ENCODE measurements around the gene STARD8.

STARD8 gene

GRCh38 chrX:68711845-68712244 is 64.4 kb downstream of the STARD8 start:
- TF ChIP-seq GATA3 (IDR thresholded peaks at IDR 0.05; ENCODE audit: low read depth, low read length), result no peak
- no peak for TF ChIP-seq GATA2 (IDR thresholded peaks at IDR 0.05; ENCODE audit: low read depth, low read length)

GRCh38 chrX:68714856-68715255 is 67.4 kb downstream of the STARD8 start:
- TF ChIP-seq GATA3 (IDR thresholded peaks at IDR 0.05; ENCODE audit: low read depth, low read length) (no peak), GATA2 (IDR thresholded peaks at IDR 0.05; ENCODE audit: low read depth, low read length) (no peak)

GRCh38 chrX:68717196-68717595 is 69.7 kb downstream of the STARD8 start:
- no peak for TF ChIP-seq GATA2 (IDR thresholded peaks at IDR 0.05; ENCODE audit: low read depth, low read length)
- TF ChIP-seq GATA3 (IDR thresholded peaks at IDR 0.05; ENCODE audit: low read depth, low read length), result no peak

- no peak for TF ChIP-seq GATA2 (IDR thresholded peaks at IDR 0.05; ENCODE audit: low read depth, low read length)
- TF ChIP-seq GATA3 (IDR thresholded peaks at IDR 0.05; ENCODE audit: low read depth, low read length), result no peak
Measured at GRCh38 chrX:68717663-68718442, 70.4 kb downstream of the STARD8 start.

- TF ChIP-seq GATA3 (IDR thresholded peaks at IDR 0.05; ENCODE audit: low read depth, low read length), result no peak
- TF ChIP-seq GATA2 (IDR thresholded peaks at IDR 0.05; ENCODE audit: low read depth, low read length), result no peak
Measured at GRCh38 chrX:68718443-68718820, 71.0 kb downstream of the STARD8 start.

- TF ChIP-seq GATA2 (IDR thresholded peaks at IDR 0.05; ENCODE audit: low read depth, low read length) (no peak), GATA3 (IDR thresholded peaks at IDR 0.05; ENCODE audit: low read depth, low read length) (no peak)
Measured at GRCh38 chrX:68719181-68719903, 71.9 kb downstream of the STARD8 start.

- no peak for TF ChIP-seq GATA3 (IDR thresholded peaks at IDR 0.05; ENCODE audit: low read depth, low read length)
- TF ChIP-seq GATA2 (IDR thresholded peaks at IDR 0.05; ENCODE audit: low read depth, low read length), result no peak
Measured at GRCh38 chrX:68719904-68720614, 72.6 kb downstream of the STARD8 start.

GRCh38 chrX:68720851-68721250 is 73.4 kb downstream of the STARD8 start:
- TF ChIP-seq GATA2 (IDR thresholded peaks at IDR 0.05; ENCODE audit: low read depth, low read length) (no peak), GATA3 (IDR thresholded peaks at IDR 0.05; ENCODE audit: low read depth, low read length) (no peak)

- TF ChIP-seq GATA2 (IDR thresholded peaks at IDR 0.05; ENCODE audit: low read depth, low read length) (no peak), GATA3 (IDR thresholded peaks at IDR 0.05; ENCODE audit: low read depth, low read length) (no peak)
Measured at GRCh38 chrX:68721546-68721945, 74.1 kb downstream of the STARD8 start.

GRCh38 chrX:68721991-68722860 is 74.8 kb downstream of the STARD8 start:
- TF ChIP-seq GATA2 (IDR thresholded peaks at IDR 0.05; ENCODE audit: low read depth, low read length) (no peak), GATA3 (IDR thresholded peaks at IDR 0.05; ENCODE audit: low read depth, low read length) (no peak)

- TF ChIP-seq GATA2 (IDR thresholded peaks at IDR 0.05; ENCODE audit: low read depth, low read length) (no peak), GATA3 (IDR thresholded peaks at IDR 0.05; ENCODE audit: low read depth, low read length) (no peak)
Measured at GRCh38 chrX:68723491-68724155, 76.2 kb downstream of the STARD8 start.

- no peak for TF ChIP-seq GATA2 (IDR thresholded peaks at IDR 0.05; ENCODE audit: low read depth, low read length)
- no peak for TF ChIP-seq GATA3 (IDR thresholded peaks at IDR 0.05; ENCODE audit: low read depth, low read length)
Measured at GRCh38 chrX:68724531-68725020, 77.1 kb downstream of the STARD8 start.
